Measurements from ENCODE around the gene ZNF664.

Gene ZNF664

GRCh38 chr12:123972457-123973401, at the start of gene ZNF664, which contains the start of gene CCDC92:
ZNF664 (plus strand) TSS chr12:123973215; CDS start chr12:124012145, 38,930 bp downstream.
CCDC92 (minus strand) TSS chr12:123972831; CDS start chr12:123944305, 28,526 bp downstream.
- in situ Hi-C loops (cut with MboI; ENCODE audit: low sequenced_read_pairs): no loop called here

- in situ Hi-C loops (cut with MboI; ENCODE audit: low sequenced_read_pairs): no loop called here
Measured at GRCh38 chr12:123923927-123924326, 49.1 kb upstream of the ZNF664 start.

GRCh38 chr12:123924539-123924938, 48.5 kb upstream of the ZNF664 start:
- in situ Hi-C loops (cut with MboI; ENCODE audit: low sequenced_read_pairs): no loop called here

GRCh38 chr12:123928274-123928865, 44.6 kb upstream of the ZNF664 start:
- in situ Hi-C loops (cut with MboI; ENCODE audit: low sequenced_read_pairs): no loop called here

GRCh38 chr12:123928897-123929296, 44.1 kb upstream of the ZNF664 start:
- in situ Hi-C loops (cut with MboI; ENCODE audit: low sequenced_read_pairs): no loop called here

- in situ Hi-C loops (cut with MboI; ENCODE audit: low sequenced_read_pairs): no loop called here
Measured at GRCh38 chr12:123929946-123930583, 43.0 kb upstream of the ZNF664 start.

GRCh38 chr12:123931686-123932321, 41.2 kb upstream of the ZNF664 start:
- in situ Hi-C loops (cut with MboI; ENCODE audit: low sequenced_read_pairs): no loop called here

GRCh38 chr12:123933214-123933613, 39.8 kb upstream of the ZNF664 start:
- in situ Hi-C loops (cut with MboI; ENCODE audit: low sequenced_read_pairs): no loop called here

- in situ Hi-C loops (cut with MboI; ENCODE audit: low sequenced_read_pairs): no loop called here
Measured at GRCh38 chr12:123934016-123934620, 38.9 kb upstream of the ZNF664 start.

GRCh38 chr12:123934829-123935228, 38.2 kb upstream of the ZNF664 start:
- in situ Hi-C loops (cut with MboI; ENCODE audit: low sequenced_read_pairs): no loop called here

GRCh38 chr12:123935956-123936355, 37.1 kb upstream of the ZNF664 start:
- in situ Hi-C loops (cut with MboI; ENCODE audit: low sequenced_read_pairs): no loop called here

- in situ Hi-C loops (cut with MboI; ENCODE audit: low sequenced_read_pairs): no loop called here
Measured at GRCh38 chr12:123936471-123936870, 36.5 kb upstream of the ZNF664 start.

GRCh38 chr12:123936956-123937706, 35.9 kb upstream of the ZNF664 start:
- in situ Hi-C loops (cut with MboI; ENCODE audit: low sequenced_read_pairs): no loop called here

GRCh38 chr12:123937707-123938591, 35.1 kb upstream of the ZNF664 start:
- in situ Hi-C loops (cut with MboI; ENCODE audit: low sequenced_read_pairs): no loop called here

- in situ Hi-C loops (cut with MboI; ENCODE audit: low sequenced_read_pairs): no loop called here
Measured at GRCh38 chr12:123938679-123939480, 34.1 kb upstream of the ZNF664 start.

- in situ Hi-C loops (cut with MboI; ENCODE audit: low sequenced_read_pairs): no loop called here
Measured at GRCh38 chr12:123939716-123940626, 33.0 kb upstream of the ZNF664 start.

- in situ Hi-C loops (cut with MboI; ENCODE audit: low sequenced_read_pairs): no loop called here
Measured at GRCh38 chr12:123940627-123940966, 32.4 kb upstream of the ZNF664 start.
